ENCODE results near the gene SGSM1. TPM values are rescaled to one million over a fixed set of nuclear protein-coding genes. Genes with fewer than 3 reads are reported as not detected.

SGSM1 gene
- total RNA-seq, 1 donor from 2014 or later: under 0.01 TPM

DNA sequence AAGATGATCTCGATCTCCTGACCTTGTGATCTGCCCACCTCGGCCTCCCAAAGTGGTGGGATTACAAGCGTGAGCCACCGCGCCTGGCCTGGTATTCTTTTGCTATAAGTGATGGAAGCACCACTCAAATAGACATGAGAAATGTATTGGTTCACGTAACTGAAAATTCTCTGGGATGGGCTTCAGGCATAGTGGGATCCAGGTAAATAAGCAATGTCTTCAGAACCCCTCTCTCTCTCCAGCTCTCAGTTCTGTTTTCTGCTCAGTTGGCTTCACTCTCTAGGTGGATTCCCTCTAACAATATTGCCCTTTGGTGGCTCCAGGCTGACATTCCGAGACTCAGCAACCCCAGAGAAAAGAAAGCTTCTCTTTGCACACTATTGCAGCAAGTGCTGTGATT is 141.4 kb downstream of the SGSM1 start:
- Histone ChIP-seq H3K36me3 (ENCODE audit: control insufficient read depth in 3 of 3, insufficient read depth in 3 of 3, low read length in 3 of 3) (no peaks in the 10 kb centered on the region), H3K27me3 (ENCODE audit: control insufficient read depth in 3 of 3, insufficient read depth in 3 of 3, low read length in 3 of 3) (peaks cover 17 to 32% (median 23%) of the 10 kb centered on the region in 3 donors), H3K9ac (ENCODE audit: low read depth in 1 of 3, low read length in 3 of 3) (no peak overlapping the region), H3K27ac (ENCODE audit: low read depth, low read length) (no peak overlapping the region), H3K9me3 (ENCODE audit: control insufficient read depth in 3 of 3, low read length in 3 of 3) (no peaks in the 10 kb centered on the region), H3K4me1 (ENCODE audit: control insufficient read depth in 3 of 3, insufficient read depth in 3 of 3, low read length in 3 of 3) (peaks cover 0 to 4% (median 3%) of the 10 kb centered on the region in 3 donors), H3K4me3 (ENCODE audit: low read length in 3 of 3) (no peak overlapping the region)

DNA sequence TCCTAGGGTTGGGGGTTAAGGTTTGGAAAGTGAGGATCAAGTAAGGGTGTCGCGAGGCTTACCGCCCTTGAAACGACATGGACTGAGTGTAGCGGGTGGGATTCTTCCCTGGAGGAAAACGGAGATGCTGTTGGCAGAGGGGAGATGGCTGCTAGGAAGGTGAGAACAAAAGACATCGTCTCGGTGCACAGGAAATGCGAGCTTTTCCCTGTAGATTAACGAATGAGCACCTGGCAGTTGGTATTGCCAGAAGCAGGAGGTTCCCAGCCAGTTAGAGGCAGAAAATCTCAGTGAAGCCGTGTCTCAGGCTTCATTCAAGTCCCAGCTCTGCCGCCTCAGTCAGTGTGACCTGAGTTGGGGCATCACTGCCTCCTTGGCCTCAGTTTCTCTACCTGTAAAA is 141.9 kb downstream of the SGSM1 start:
- Histone ChIP-seq H3K36me3 (ENCODE audit: control insufficient read depth in 3 of 3, insufficient read depth in 3 of 3, low read length in 3 of 3) (no peaks in the 10 kb centered on the region), H3K9ac (ENCODE audit: low read depth in 1 of 3, low read length in 3 of 3) (no peak overlapping the region), H3K9me3 (ENCODE audit: control insufficient read depth in 3 of 3, low read length in 3 of 3) (no peaks in the 10 kb centered on the region), H3K27ac (ENCODE audit: low read depth, low read length) (no peak overlapping the region), H3K4me1 (ENCODE audit: control insufficient read depth in 3 of 3, insufficient read depth in 3 of 3, low read length in 3 of 3) (peaks cover 2 to 7% (median 5%) of the 10 kb centered on the region in 3 donors), H3K27me3 (ENCODE audit: control insufficient read depth in 3 of 3, insufficient read depth in 3 of 3, low read length in 3 of 3) (peaks cover 17 to 32% (median 23%) of the 10 kb centered on the region in 3 donors), H3K4me3 (ENCODE audit: low read length in 3 of 3) (no peak overlapping the region)

DNA sequence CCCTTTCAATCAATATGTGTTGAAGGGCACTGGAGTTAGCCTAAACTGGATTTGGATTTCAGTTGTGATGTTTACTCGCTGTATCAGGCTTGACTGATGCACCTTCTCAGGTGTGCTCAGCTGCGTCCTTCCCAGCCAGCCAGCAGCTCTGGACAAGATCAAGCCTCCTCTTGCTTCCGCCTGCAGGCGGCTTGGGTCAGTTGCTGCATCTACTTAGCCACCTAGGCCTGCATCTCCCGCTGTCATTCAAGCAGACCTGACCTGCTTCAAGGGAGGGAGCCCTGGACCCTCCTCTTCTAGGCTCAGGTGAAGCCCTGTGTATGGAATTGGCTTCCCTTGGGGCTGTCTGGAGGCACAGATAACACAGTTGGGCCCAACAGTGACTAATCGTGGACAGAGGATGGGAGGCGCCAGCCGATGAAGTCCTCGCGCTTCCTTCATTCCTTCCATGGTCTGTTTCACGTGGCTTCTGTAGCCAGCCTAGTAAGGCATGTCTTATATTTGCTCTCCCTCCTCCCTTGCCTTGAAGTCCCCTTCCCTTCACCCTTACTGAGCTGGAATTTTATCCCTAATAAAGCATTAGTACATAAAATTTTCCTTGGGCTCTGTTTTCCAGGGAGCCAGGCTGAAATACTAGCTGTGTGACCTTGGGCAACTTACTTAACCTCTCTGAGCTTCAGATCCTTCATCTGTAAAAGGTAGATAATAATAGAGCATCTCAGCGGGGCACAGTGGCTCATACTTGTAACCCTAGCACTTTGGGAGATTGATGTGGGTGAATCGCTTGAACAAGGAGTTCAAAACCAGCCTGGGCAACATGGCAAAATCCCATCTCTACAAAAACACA is 142.6 kb downstream of the SGSM1 start:
- no peaks in the 10 kb centered on the region for H3K9me3 ChIP-seq (ENCODE audit: control insufficient read depth in 3 of 3, low read length in 3 of 3)
- H3K27me3 ChIP-seq (ENCODE audit: control insufficient read depth in 3 of 3, insufficient read depth in 3 of 3, low read length in 3 of 3): peaks cover 17 to 32% (median 23%) of the 10 kb centered on the region in 3 donors
- peaks cover 5 to 11% (median 10%) of the 10 kb centered on the region in 3 donors for H3K4me1 ChIP-seq (ENCODE audit: control insufficient read depth in 3 of 3, insufficient read depth in 3 of 3, low read length in 3 of 3)
- H3K36me3 ChIP-seq (ENCODE audit: control insufficient read depth in 3 of 3, insufficient read depth in 3 of 3, low read length in 3 of 3): no peaks in the 10 kb centered on the region
- no peak overlapping the region for H3K9ac ChIP-seq (ENCODE audit: low read depth in 1 of 3, low read length in 3 of 3)
- H3K27ac ChIP-seq (ENCODE audit: low read depth, low read length): no peak overlapping the region
- H3K4me3 ChIP-seq (ENCODE audit: low read length in 3 of 3): no peak overlapping the region

DNA sequence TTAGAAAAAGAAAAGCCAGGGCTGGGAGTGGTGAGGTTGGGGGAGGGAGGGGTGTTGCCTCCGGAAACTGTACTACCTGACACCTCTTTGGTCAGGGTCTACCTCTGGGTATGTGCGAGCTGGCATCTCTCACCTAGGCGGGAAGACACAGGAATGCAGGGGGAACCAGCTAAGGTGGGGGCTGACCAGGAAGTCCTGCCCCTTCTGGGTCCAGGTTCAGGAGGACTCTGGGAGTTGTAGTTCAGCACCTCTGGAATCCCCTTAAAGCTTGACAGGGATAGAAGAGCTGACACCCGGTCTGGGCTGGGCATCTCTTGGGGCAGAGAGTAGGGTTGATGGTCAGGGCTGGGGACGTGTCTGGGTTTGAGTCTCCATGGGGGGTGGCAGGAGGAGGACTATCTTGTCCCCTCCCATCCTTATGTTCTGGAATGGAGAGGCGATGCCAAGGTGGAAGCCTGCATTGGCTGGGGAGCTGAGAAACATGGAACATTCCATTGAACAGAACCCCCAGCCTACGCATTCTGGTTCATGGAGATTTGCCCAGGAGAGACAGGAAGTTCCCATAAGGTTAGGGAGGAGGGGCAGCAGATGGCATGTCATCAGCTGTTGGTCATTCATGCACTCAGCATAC is 144.4 kb downstream of the SGSM1 start:
- peaks cover 17 to 32% (median 23%) of the 10 kb centered on the region in 3 donors for H3K27me3 ChIP-seq (ENCODE audit: control insufficient read depth in 3 of 3, insufficient read depth in 3 of 3, low read length in 3 of 3)
- no peak overlapping the region for H3K9ac ChIP-seq (ENCODE audit: low read depth in 1 of 3, low read length in 3 of 3)

DNA sequence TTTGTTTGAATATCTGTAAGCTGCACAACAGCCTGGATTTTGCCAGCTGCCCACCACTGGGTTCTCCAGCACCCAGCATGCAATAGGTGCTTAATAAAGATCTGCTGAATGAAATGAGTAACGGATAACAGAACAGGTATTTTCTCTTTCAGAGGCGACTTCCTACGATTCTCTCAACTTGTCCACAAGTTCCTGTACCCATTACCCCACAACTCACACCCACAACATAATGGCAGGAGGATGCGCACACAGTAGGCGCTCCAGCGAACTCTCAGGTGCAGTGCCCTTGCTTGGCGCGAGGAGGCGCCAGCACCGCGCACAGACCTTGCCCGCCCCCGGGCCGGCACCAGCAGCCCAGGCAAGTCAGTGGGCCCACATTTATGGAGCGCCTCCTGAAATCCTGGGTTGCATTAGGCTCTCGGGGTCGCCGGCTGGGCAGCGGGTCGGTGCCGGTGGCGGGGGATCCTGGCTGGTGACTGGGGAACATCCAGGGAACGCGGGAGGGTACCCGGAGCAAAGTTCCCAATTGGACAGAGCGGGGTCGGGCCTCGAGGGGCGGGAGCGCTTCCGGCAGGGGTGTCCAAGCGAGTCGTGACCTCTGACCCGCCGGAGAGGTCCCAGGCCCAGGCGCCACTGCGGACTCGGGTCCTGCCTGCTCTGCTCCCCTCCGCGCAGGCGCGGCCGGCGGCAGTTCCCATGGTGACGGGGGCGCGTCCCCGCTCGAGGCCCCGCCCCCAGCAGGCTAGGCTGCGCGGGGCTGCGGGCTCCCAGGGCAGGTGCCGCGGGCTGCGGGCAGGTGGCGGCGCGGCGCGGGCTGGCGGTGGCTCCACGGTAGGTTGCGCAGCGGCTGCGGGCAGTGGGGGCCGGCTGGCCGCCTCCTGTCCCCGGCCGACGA is 146.2 kb downstream of the SGSM1 start, which contains the start of gene KIAA1671:
Gene KIAA1671 (plus strand): TSS at position 775 of the 895 bp plus-strand sequence. CDS start 75,284 bp downstream, outside the sequence.
- Histone ChIP-seq H3K27me3 (ENCODE audit: control insufficient read depth in 3 of 3, insufficient read depth in 3 of 3, low read length in 3 of 3) (peaks cover 17 to 32% (median 23%) of the 10 kb centered on the region in 3 donors), H3K27ac (ENCODE audit: low read depth, low read length) (peak within 1 kb of the TSS; percentile 37), H3K4me1 (ENCODE audit: control insufficient read depth in 3 of 3, insufficient read depth in 3 of 3, low read length in 3 of 3) (peaks cover 18 to 22% (median 19%) of the 10 kb centered on the region in 3 donors), H3K9me3 (ENCODE audit: control insufficient read depth in 3 of 3, low read length in 3 of 3) (no peaks in the 10 kb centered on the region), H3K4me3 (ENCODE audit: low read length in 3 of 3) (peak within 1 kb of the TSS; percentile 82 to 87 (median 84)), H3K9ac (ENCODE audit: low read depth in 1 of 3, low read length in 3 of 3) (peak within 1 kb of the TSS; percentile 75 to 87 (median 80)), H3K36me3 (ENCODE audit: control insufficient read depth in 3 of 3, insufficient read depth in 3 of 3, low read length in 3 of 3) (no peaks in the 10 kb centered on the region)

More for the DNA sequence above, 144.4 kb downstream of the SGSM1 start:
- Histone ChIP-seq H3K4me3 (ENCODE audit: low read length in 3 of 3) (no peak overlapping the region), H3K36me3 (ENCODE audit: control insufficient read depth in 3 of 3, insufficient read depth in 3 of 3, low read length in 3 of 3) (no peaks in the 10 kb centered on the region), H3K4me1 (ENCODE audit: control insufficient read depth in 3 of 3, insufficient read depth in 3 of 3, low read length in 3 of 3) (peaks cover 17 to 19% (median 18%) of the 10 kb centered on the region in 3 donors), H3K27ac (ENCODE audit: low read depth, low read length) (no peak overlapping the region), H3K9me3 (ENCODE audit: control insufficient read depth in 3 of 3, low read length in 3 of 3) (no peaks in the 10 kb centered on the region)

DNA sequence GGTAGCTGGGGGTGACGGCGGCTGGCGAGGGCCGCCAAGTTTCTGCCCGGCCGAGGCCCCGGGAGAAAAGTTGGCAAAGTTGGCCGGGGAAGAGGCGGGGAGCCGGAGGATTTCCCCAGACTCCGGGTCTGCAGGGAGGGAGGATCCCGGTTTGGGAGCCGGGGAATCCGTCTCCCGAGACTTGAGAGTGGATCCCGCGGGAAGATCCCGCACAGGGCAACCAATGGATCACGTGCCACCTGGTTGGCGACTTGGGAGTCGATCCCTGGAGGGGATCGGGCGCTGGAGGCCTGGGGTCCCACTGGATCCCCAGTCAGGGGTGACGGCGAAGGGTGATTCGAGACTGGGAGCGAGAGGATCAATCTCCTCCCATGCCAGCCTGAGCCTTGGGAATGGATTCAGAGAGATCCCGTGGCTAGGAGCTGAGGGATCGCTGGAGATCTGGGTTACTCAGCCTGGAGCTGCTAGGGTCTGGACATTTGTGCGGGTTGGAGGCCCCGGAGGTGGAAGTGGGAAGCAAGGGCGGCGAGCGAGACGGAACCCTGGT is 146.9 kb downstream of the SGSM1 start:
- Histone ChIP-seq H3K9ac (ENCODE audit: low read depth in 1 of 3, low read length in 3 of 3) (peak overlapping the region; percentile 74 to 87 (median 80)), H3K27ac (ENCODE audit: low read depth, low read length) (peak overlapping the region; percentile 37), H3K36me3 (ENCODE audit: control insufficient read depth in 3 of 3, insufficient read depth in 3 of 3, low read length in 3 of 3) (no peaks in the 10 kb centered on the region), H3K4me1 (ENCODE audit: control insufficient read depth in 3 of 3, insufficient read depth in 3 of 3, low read length in 3 of 3) (peaks cover 18 to 22% (median 19%) of the 10 kb centered on the region in 3 donors), H3K27me3 (ENCODE audit: control insufficient read depth in 3 of 3, insufficient read depth in 3 of 3, low read length in 3 of 3) (peaks cover 14 to 28% (median 22%) of the 10 kb centered on the region in 3 donors), H3K9me3 (ENCODE audit: control insufficient read depth in 3 of 3, low read length in 3 of 3) (no peaks in the 10 kb centered on the region), H3K4me3 (ENCODE audit: low read length in 3 of 3) (peak overlapping the region; percentile 82 to 87 (median 84))

DNA sequence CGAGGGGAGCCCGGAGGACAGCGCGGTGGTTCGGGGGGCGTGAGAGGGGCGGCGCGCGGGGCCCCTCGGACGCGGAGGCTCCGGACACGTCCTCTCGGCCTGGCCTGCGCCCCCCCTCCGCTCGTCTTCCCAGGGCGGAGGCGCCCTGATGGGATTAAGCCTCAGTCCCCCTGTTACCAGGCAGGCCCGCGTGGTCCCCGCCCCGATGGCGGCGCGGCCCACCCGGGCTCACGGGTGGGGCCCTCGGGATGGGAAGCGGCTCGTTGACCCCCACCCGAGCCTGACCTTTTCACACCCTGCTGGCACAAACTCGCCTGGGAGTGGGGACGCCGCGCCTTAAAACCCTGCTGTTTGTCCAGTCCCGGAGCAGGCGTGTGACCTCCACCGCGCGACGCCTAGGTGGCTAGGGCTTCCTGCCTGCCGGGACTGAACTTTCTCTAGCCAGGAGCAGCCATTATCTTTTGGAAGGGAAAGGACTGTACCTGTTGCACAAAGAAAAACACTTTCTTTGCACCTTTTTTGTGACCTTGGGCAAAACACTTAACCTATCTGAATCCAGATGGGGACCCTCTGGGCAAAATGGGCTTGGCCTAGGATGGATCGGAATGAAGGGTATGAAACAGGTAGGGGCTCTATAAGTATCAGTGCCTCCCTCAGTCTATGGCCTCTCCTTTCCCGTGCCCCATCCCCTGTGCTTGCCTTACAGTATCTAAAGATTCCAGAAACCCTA is 147.5 kb downstream of the SGSM1 start:
- peak overlapping the region; percentile 37 for H3K27ac ChIP-seq (ENCODE audit: low read depth, low read length)
- H3K4me1 ChIP-seq (ENCODE audit: control insufficient read depth in 3 of 3, insufficient read depth in 3 of 3, low read length in 3 of 3): peaks cover 18 to 22% (median 19%) of the 10 kb centered on the region in 3 donors
- peak overlapping the region; percentile 74 to 87 (median 80) for H3K9ac ChIP-seq (ENCODE audit: low read depth in 1 of 3, low read length in 3 of 3)
- peaks cover 9 to 22% (median 16%) of the 10 kb centered on the region in 3 donors for H3K27me3 ChIP-seq (ENCODE audit: control insufficient read depth in 3 of 3, insufficient read depth in 3 of 3, low read length in 3 of 3)
- H3K4me3 ChIP-seq (ENCODE audit: low read length in 3 of 3): peak overlapping the region; percentile 82 to 87 (median 84)
- H3K9me3 ChIP-seq (ENCODE audit: control insufficient read depth in 3 of 3, low read length in 3 of 3): no peaks in the 10 kb centered on the region
- no peaks in the 10 kb centered on the region for H3K36me3 ChIP-seq (ENCODE audit: control insufficient read depth in 3 of 3, insufficient read depth in 3 of 3, low read length in 3 of 3)

DNA sequence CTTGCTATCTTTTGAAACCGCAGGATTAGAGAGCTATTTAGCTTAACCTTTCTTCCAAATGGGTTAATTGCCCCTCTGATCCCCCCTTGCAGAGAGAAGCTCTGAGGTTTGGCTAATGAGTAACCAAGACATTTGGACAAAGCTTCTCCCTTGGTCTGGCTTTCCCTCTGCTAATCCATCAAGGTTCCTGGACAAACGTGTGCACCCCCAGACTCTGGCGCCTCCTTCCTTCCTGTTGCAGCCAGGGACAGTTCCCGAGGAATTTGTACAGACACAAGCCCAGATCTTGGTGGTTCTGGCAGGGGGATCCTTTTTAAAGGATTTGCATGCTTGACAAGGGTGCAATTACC is 148.1 kb downstream of the SGSM1 start:
- Histone ChIP-seq H3K36me3 (ENCODE audit: control insufficient read depth in 3 of 3, insufficient read depth in 3 of 3, low read length in 3 of 3) (no peaks in the 10 kb centered on the region), H3K27me3 (ENCODE audit: control insufficient read depth in 3 of 3, insufficient read depth in 3 of 3, low read length in 3 of 3) (peaks cover 5 to 19% (median 11%) of the 10 kb centered on the region in 3 donors), H3K4me1 (ENCODE audit: control insufficient read depth in 3 of 3, insufficient read depth in 3 of 3, low read length in 3 of 3) (peaks cover 18 to 22% (median 19%) of the 10 kb centered on the region in 3 donors), H3K9ac (ENCODE audit: low read depth in 1 of 3, low read length in 3 of 3) (peak overlapping the region in 1 of 3 donors; percentile 11), H3K27ac (ENCODE audit: low read depth, low read length) (no peak overlapping the region), H3K4me3 (ENCODE audit: low read length in 3 of 3) (peak overlapping the region in 2 of 3 donors; percentile 82 to 84), H3K9me3 (ENCODE audit: control insufficient read depth in 3 of 3, low read length in 3 of 3) (no peaks in the 10 kb centered on the region)

DNA sequence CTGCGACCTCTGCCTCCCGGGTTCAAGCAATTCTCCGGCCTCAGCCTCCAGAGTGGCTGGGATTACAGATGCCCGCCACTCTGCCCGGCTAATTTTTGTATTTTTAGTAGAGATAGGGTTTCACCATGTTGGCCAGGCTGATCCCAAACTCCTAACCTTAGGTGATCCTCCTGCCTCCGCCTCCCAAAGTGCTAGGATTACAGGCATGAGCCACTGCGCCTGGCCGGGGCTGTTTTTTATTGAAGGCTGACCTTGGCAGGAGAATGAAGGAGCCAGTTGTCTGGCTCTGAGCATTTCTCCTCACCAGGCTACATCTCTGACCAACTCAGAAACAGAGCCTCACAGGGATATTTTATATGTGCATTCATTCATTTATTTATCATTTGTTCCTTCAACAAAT is 148.8 kb downstream of the SGSM1 start:
- Histone ChIP-seq H3K4me1 (ENCODE audit: control insufficient read depth in 3 of 3, insufficient read depth in 3 of 3, low read length in 3 of 3) (peaks cover 18 to 22% (median 19%) of the 10 kb centered on the region in 3 donors), H3K4me3 (ENCODE audit: low read length in 3 of 3) (no peak overlapping the region), H3K9ac (ENCODE audit: low read depth in 1 of 3, low read length in 3 of 3) (no peak overlapping the region), H3K36me3 (ENCODE audit: control insufficient read depth in 3 of 3, insufficient read depth in 3 of 3, low read length in 3 of 3) (no peaks in the 10 kb centered on the region), H3K27me3 (ENCODE audit: control insufficient read depth in 3 of 3, insufficient read depth in 3 of 3, low read length in 3 of 3) (peaks cover 5 to 14% (median 5%) of the 10 kb centered on the region in 3 donors), H3K9me3 (ENCODE audit: control insufficient read depth in 3 of 3, low read length in 3 of 3) (no peaks in the 10 kb centered on the region), H3K27ac (ENCODE audit: low read depth, low read length) (no peak overlapping the region)

Measured in skeletal muscle tissue (tissue), 4 donors.